Measurements from ENCODE around the gene TBC1D8.
"Not testable (repeated sequence)": the region's sequence is repeated elsewhere in the genome, so short reads cannot be mapped to it uniquely, and the experiment has no call there.

TBC1D8 gene

GRCh38 chr2:101151146-101151858, at the start of gene TBC1D8:
Gene TBC1D8 (minus strand): TSS chr2:101151382. CDS start chr2:101151253, 129 bp downstream.
- no peak for DNase-seq

- no peak for DNase-seq
Measured at GRCh38 chr2:101200676-101201075, 49.5 kb upstream of the TBC1D8 start.

- no peak for DNase-seq
Measured at GRCh38 chr2:101199251-101199791, 48.1 kb upstream of the TBC1D8 start.

- DNase-seq: no peak
Measured at GRCh38 chr2:101197814-101198213, 46.6 kb upstream of the TBC1D8 start.

GRCh38 chr2:101197215-101197745, 46.1 kb upstream of the TBC1D8 start:
- no peak for DNase-seq

GRCh38 chr2:101195871-101196661, 44.9 kb upstream of the TBC1D8 start:
- no peak for DNase-seq

GRCh38 chr2:101193033-101193626, 41.9 kb upstream of the TBC1D8 start:
- no peak for DNase-seq

GRCh38 chr2:101190747-101191516, 39.8 kb upstream of the TBC1D8 start:
- DNase-seq: no peak

GRCh38 chr2:101188683-101189405, 37.7 kb upstream of the TBC1D8 start:
- no peak for DNase-seq

- no peak for DNase-seq
Measured at GRCh38 chr2:101187131-101187530, 35.9 kb upstream of the TBC1D8 start.

GRCh38 chr2:101185656-101186055, 34.5 kb upstream of the TBC1D8 start:
- DNase-seq: no peak

GRCh38 chr2:101185085-101185484, 33.9 kb upstream of the TBC1D8 start:
- no peak for DNase-seq

- no peak for DNase-seq
Measured at GRCh38 chr2:101179982-101180381, 28.8 kb upstream of the TBC1D8 start.

- no peak for DNase-seq
Measured at GRCh38 chr2:101176803-101177202, 25.6 kb upstream of the TBC1D8 start.

GRCh38 chr2:101175991-101176390, 24.8 kb upstream of the TBC1D8 start:
- no peak for DNase-seq

- DNase-seq: peak; percentile 8
Measured at GRCh38 chr2:101173707-101174295, 22.6 kb upstream of the TBC1D8 start.

GRCh38 chr2:101169822-101170221, 18.6 kb upstream of the TBC1D8 start:
- not testable (repeated sequence) for DNase-seq

GRCh38 chr2:101168706-101169105, 17.5 kb upstream of the TBC1D8 start:
- no peak for DNase-seq

GRCh38 chr2:101167532-101167931, 16.4 kb upstream of the TBC1D8 start:
- DNase-seq: not testable (repeated sequence)

- no peak for DNase-seq
Measured at GRCh38 chr2:101164021-101164420, 12.8 kb upstream of the TBC1D8 start.

- no peak for DNase-seq
Measured at GRCh38 chr2:101162561-101163330, 11.6 kb upstream of the TBC1D8 start.
